ENCODE data around the gene ENTREP3.
A peak's percentile ranks its signal among the peaks of the same experiment; 100 is the strongest.
"Not testable (repeated sequence)": the region's sequence is repeated elsewhere in the genome, so short reads cannot be mapped to it uniquely, and the experiment has no call there.

Gene ENTREP3

DNA sequence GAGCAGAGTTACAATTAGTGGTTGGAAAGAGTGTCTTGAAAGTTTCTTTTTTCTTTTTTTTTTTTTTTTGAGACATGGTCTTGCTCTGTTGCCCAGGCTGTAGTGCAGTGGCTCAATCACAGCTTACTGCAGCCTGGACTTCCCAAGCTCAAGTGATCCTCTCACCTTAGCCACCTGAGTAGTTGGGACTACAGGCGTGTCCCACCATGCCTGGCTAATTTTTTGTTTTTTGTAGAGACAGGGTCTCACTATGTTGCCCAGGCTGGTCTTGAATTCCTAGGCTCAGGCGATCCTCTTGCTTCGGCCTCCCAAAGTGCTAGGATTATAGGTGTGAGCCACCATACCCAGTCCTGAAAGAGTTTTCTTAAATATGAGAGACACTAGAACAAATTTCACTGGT, 8.5 kb downstream of the ENTREP3 start:
- not testable (repeated sequence) for H3K4me3 Mint-ChIP-seq, H3K27ac Mint-ChIP-seq

DNA sequence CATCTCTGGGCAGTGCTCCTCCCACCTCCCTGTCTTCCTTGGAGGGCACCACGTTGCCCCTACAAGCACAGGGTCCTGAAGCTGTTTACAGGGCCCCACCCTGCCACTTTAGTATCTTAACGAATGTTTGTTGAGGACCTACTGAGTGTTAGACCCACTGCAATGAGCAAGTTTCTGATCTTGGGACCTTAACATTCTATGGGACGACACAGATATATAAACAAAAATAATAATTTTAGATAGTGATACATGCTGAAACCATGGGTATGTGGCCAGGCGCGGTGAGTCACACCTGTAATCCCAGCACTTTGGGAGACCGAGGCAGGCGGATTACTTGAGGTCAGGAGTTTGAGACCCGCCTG, 10.1 kb downstream of the ENTREP3 start:
- no peak for ATAC-seq
- Mint-ChIP-seq H3K27ac (peak overlapping the region; percentile 95), H3K4me1 (peaks cover 49% of the 10 kb centered on the region)

More for the DNA sequence above, 8.5 kb downstream of the ENTREP3 start:
- Mint-ChIP-seq H3K36me3 (peaks cover 30% of the 10 kb centered on the region), H3K4me1 (peaks cover 45% of the 10 kb centered on the region)
- not testable (repeated sequence) for H3K9me3 Mint-ChIP-seq; ATAC-seq; DNase-seq (ENCODE audit: low spot score in 2 of 2)

DNA sequence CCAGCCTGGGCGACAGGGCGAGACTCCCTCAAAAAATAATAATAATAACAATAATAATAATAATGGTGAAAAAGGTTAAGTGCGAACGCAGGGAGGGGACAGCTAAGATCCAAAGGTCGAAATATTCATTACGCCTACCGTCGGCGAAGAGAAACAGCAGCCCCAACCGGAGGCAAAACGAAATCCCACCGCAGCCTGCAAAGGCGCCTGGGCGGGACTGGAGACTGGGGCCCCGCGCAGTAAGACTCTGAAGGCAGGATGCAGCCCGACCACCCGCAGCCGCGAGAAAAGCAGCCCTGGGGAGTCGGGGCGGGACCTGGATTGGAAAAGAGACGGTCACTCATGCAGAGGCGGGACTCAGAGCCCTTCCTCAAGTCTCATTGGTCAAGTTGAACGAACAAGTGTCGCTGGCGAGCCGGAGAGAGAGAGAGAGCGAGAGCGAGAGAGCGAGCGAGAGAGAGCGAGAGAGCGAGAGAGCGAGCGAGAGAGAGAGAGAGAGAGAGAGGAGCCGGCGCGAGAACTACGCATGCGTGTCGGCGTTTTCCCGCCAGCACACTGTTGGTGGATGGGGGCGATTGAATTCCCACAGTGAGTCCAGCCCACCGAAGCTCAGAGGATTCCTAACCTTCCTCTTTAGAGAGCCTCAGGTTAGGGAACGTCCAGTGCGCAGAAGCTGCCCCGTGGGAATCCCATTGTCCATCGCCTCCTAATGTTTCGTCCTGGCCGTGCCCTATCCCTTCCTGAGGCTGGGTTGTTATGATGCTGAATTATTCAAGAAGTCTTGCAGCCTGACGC, 10.7 kb downstream of the ENTREP3 start:
- Mint-ChIP-seq H3K4me3 (peak overlapping the region; percentile 70), H3K36me3 (peaks cover 29% of the 10 kb centered on the region)
- ATAC-seq: peak; percentile 96

More for the DNA sequence above, 10.1 kb downstream of the ENTREP3 start:
- Mint-ChIP-seq H3K9me3 (no peaks in the 10 kb centered on the region), H3K4me3 (peak overlapping the region; percentile 70), H3K36me3 (peaks cover 27% of the 10 kb centered on the region)
- no peak for DNase-seq (ENCODE audit: low spot score in 2 of 2)

DNA sequence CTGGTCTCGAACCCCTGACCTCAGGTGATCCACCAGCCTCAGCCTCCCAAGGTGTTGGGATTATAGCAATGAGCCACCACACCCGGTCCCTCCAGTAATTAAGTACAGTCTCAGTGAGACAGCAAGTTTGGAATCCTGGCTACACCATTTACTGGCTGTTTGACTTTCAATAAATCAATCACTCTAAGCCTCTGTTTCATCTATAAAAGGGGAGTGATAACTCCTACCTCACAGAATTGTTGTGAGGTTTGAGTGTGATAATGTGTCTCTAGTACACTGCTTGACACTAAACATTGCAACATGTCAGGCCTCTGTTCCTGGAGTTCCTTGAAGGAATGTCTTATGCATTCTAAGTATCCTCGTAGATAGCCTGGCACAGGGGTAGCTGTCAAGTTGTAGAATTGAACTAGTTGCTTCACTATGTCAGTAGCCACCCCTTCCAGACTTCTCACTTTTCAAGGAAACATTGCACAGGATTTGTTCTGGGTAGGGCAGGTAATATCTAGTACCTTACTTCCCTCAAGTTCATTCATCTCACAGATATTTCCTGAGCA, 12.4 kb downstream of the ENTREP3 start:
- DNase-seq (ENCODE audit: low spot score in 2 of 2): no peak
- Mint-ChIP-seq H3K36me3 (peaks cover 44% of the 10 kb centered on the region), H3K4me1 (peaks cover 45% of the 10 kb centered on the region), H3K9me3 (no peaks in the 10 kb centered on the region), H3K4me3 (peak overlapping the region; percentile 70), H3K27ac (peak overlapping the region; percentile 95)
- ATAC-seq: no peak

More for the DNA sequence above, 10.7 kb downstream of the ENTREP3 start:
- DNase-seq (ENCODE audit: low spot score in 2 of 2): peak; percentile 80 to 99
- Mint-ChIP-seq H3K9me3 (no peaks in the 10 kb centered on the region), H3K27ac (peak overlapping the region; percentile 95), H3K4me1 (peaks cover 45% of the 10 kb centered on the region)

DNA sequence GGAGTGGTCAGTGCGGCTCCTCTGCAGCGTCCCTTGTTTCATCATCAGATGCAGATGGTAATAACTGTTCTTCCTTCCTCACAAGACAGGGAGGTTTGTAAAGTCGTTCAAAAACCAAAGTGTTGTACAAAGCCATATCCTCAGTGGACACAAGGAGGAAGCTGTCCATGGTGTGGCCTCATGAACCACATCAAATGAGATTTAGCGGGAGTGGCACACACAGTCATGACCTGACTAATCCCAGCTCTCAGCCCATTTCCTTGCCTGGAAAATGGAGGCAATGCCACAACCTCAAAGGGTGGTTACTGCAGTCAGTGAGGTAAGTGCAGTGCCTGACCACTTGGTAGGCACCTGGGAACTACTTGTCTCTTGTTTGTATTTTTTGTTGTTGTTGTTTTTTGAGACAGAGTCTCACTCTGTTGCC, 13.4 kb downstream of the ENTREP3 start:
- H3K4me3 Mint-ChIP-seq: peak overlapping the region; percentile 77
- H3K27ac Mint-ChIP-seq: peak overlapping the region; percentile 94
- DNase-seq (ENCODE audit: low spot score in 2 of 2) (no peak), ATAC-seq (no peak)
- H3K36me3 Mint-ChIP-seq: peaks cover 54% of the 10 kb centered on the region
- H3K9me3 Mint-ChIP-seq: no peaks in the 10 kb centered on the region
- peaks cover 45% of the 10 kb centered on the region for H3K4me1 Mint-ChIP-seq

DNA sequence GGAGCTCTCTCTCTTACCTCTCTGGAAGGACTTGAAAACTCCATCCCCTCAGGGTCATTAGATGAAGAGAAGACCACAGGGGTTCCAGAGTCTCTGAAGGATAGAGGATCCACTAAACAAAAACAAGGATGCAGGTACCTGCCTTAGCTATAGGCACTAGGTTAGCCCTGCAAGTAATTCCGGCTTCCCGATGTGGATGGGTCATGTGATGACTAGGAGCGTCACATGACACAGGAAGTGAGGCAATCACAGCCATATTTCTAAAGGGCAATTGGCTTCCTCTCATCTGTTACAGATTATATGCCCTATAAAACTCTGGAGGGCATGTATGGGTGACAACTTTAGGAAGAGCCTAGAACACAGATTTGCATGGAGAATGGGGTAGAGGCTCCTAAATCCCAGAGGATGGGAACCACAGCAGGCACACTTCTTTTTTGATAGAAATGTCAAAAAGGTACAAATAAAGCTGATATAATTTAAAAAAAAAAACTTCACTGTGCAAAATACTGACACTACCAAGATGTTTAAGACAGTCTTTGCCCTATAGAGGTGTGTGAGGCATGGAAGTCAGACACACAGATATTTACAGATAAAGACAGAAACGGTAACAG, 14.1 kb downstream of the ENTREP3 start:
- Mint-ChIP-seq H3K9me3 (no peaks in the 10 kb centered on the region), H3K27ac (peak overlapping the region; percentile 94), H3K36me3 (peaks cover 54% of the 10 kb centered on the region), H3K4me3 (peak overlapping the region; percentile 77), H3K4me1 (peaks cover 47% of the 10 kb centered on the region)
- DNase-seq (ENCODE audit: low spot score in 2 of 2) (peak in 1 of 2 donors; percentile 81), ATAC-seq (peak; percentile 55)

DNA sequence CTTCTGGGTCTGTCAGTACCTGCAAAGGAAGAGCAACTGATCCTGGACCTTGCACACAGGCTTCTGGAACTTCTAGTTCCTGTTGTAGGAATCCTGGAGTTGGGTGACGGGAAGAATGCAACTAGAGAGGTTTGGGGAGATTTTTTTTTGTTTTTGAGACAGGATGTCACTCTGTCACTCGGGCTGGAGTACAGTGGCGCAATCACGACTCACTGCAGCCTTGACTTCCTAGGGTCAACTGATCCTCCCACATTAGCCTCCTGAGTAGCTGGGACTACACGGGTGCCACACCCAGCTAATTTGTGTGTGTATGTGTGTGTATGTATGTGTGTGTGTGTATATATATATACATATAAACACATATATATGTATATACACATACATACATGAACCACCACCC, 18.8 kb downstream of the ENTREP3 start:
- peak overlapping the region; percentile 87 for H3K27ac Mint-ChIP-seq
- no peak overlapping the region for H3K4me3 Mint-ChIP-seq
- no peaks in the 10 kb centered on the region for H3K9me3 Mint-ChIP-seq
- peaks cover 41% of the 10 kb centered on the region for H3K36me3 Mint-ChIP-seq
- peaks cover 23% of the 10 kb centered on the region for H3K4me1 Mint-ChIP-seq
- no peak for DNase-seq (ENCODE audit: low spot score in 2 of 2)
- no peak for ATAC-seq

DNA sequence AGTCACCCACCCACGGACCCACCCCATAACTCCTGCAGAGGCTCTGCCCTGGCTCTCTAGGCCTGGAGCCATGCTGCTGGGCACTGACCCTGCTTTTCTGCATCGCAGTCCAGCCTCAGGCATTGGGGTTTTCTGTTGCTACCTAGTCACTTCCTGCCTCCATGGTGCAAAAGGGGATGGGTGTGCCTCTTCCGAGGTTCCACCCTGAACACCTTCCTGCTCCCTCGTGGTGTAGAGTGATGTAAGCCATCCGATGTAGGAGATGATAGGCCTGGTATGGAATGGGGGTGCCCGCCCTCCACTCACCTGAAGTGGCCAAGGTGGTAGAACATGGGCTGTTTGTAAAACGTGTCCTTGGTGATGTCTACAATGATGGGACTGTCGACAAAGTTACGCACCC, 19.9 kb downstream of the ENTREP3 start:
- DNase-seq (ENCODE audit: low spot score in 2 of 2); H3K4me3 Mint-ChIP-seq; H3K9me3 Mint-ChIP-seq; ATAC-seq: not testable (repeated sequence)
- Mint-ChIP-seq H3K4me1 (peaks cover 13% of the 10 kb centered on the region), H3K27ac (peak overlapping the region; percentile 87), H3K36me3 (peaks cover 41% of the 10 kb centered on the region)

DNA sequence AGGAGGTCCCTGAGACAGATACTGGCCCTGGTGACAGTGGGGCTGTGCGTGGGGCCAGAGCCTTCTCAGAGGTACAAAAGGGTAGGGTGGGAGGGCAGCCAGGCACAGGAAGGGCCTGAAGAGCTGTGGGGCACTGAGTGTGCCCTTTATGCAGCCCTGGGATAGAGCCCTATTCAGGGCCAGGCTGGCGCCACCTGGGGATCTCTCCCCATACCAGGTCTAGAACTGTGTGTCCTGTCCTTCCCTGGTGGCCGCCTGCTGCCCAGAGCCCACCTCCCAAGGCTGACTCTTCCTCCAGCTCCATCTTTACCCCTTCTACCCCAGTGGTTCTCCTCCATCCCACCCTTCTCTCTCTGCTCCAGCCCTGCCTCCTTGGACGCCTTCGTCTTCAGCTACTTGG, 21.8 kb downstream of the ENTREP3 start:
- not testable (repeated sequence) for DNase-seq (ENCODE audit: low spot score in 2 of 2); H3K27ac Mint-ChIP-seq; ATAC-seq; H3K4me3 Mint-ChIP-seq; H3K9me3 Mint-ChIP-seq
- Mint-ChIP-seq H3K36me3 (peaks cover 29% of the 10 kb centered on the region), H3K4me1 (peaks cover 18% of the 10 kb centered on the region)

DNA sequence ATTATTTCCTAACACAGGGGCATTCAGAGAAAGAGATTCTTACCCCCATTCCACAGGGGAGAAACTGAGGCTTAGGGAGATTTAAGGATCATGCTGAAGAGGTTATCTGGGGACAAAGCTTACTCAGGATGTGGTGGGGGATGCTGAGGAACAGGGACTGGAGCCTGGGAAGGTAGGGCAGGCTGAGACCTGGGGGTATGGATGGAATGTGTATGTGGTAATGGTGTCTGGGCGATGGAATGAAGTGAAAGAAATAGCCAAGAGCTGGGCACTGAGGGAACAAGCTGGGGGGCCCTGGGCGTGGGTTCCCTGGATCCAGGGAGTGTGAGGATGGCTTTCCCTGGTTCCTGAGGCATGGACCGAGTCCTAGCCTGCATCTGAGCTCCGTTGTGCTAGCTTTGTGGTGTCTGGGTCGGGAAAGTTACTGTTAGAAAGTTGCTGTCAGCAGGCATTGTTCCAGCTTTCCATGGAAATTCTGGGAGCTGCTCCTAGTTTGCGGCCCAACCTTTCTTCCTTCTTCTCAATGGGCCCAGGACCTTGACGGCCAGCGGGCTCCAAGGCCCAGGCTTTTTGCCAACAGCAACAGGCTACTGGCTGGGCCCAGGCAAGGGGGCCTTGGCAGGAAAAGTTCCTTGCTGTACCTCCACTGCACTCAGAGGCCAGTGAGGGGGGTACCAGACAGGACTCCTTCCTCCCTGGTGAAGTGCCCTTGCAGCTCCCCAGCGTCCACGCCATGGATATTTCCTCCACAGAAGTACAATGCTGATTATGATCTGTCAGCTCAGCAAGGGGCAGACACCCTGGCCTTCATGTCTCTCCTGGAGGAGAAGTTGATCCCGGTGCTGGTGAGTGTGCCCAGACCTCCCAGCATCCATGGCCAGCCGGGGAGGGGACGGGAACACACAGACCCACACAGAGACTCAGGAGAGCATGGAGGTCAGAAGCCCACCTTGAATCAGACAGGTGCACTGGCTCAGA, 23.0 kb downstream of the ENTREP3 start:
- Mint-ChIP-seq H3K4me1 (peaks cover 26% of the 10 kb centered on the region), H3K27ac (peak overlapping the region; percentile 23), H3K36me3 (peaks cover 23% of the 10 kb centered on the region)
- H3K4me3 Mint-ChIP-seq; DNase-seq (ENCODE audit: low spot score in 2 of 2); H3K9me3 Mint-ChIP-seq; ATAC-seq: not testable (repeated sequence)

DNA sequence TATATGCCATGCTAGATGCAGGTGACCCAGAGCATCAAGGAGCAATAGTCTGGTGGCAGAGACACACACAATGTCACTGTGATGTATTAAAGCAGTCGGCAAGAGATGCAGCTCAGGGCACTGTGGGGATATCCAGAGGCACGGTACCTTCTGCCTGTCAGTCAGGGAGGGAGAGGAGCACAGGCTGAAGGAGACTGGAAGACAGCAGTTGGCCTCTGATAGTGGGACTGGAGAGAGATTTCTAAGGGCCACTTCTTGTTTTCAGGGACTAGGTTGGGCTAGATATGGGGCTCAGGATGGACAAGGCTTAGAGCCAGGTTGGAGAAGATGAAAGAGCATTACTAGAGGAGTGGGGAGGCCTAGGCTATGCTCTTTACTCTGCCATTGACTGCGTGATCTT, 24.0 kb downstream of the ENTREP3 start:
- peaks cover 30% of the 10 kb centered on the region for H3K4me1 Mint-ChIP-seq
- peaks cover 23% of the 10 kb centered on the region for H3K36me3 Mint-ChIP-seq
- not testable (repeated sequence) for H3K4me3 Mint-ChIP-seq; DNase-seq (ENCODE audit: low spot score in 2 of 2); H3K9me3 Mint-ChIP-seq; ATAC-seq
- peak overlapping the region; percentile 23 for H3K27ac Mint-ChIP-seq

DNA sequence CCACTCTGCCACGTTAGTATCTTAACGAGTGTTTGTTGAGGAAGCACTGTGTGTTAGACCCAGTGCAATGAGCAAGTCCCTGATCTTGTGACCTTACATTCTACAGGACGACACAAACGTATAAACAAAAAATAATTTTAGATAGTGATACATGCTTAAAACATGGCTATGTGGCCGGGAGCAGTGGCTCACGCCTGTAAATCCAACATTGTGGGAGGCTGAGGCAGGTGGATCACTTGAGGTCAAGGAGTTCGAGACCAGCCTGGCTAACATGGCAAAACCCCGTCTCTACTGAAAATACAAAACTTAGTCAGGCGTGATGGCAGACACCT, 27.2 kb downstream of the ENTREP3 start:
- peaks cover 31% of the 10 kb centered on the region for H3K4me1 Mint-ChIP-seq
- H3K36me3 Mint-ChIP-seq: peaks cover 15% of the 10 kb centered on the region
- no peaks in the 10 kb centered on the region for H3K9me3 Mint-ChIP-seq
- no peak for DNase-seq (ENCODE audit: low spot score in 2 of 2)
- peak overlapping the region; percentile 86 for H3K4me3 Mint-ChIP-seq
- H3K27ac Mint-ChIP-seq: peak overlapping the region; percentile 94
- ATAC-seq: no peak

DNA sequence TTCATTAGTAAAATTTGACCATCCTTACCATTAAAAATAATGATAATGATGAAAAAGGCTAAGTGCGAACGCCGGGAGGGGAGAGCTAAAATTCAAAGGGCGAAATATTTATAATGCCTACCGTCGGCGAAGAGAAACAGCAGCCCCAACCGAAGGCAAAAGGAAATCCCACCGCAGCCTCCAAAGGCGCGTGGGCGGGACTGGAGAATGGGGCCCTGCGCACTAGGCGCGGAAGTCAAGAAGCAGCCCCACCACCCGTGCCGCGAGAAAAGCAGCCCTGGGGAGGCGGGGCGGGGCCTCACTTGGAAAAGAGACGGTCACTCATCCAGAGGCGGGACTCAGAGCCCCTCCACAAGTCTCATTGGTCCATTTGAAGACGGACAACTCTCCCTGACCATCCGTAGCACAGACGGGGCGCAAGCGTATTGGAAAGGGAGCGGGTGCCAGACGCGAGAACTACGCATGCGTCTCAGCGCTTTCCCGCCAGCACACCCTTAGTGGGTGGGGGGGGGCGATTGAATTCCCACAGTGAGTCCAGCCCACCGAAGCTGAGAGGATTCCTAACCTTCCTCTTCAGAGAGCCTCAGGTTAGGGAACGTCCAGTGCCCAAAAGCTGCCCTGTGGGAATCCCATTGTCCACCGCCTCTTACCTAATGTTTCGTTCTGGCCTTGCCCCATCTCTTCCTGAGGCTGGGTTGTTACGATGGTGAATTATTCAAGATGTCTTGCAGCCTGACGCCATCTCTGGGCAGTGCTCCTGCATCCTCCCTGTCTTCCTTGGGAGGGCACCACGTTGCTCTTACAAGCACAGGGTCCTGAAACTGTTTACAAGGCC, 27.8 kb downstream of the ENTREP3 start:
- DNase-seq (ENCODE audit: low spot score in 2 of 2) (peak; percentile 94 to 98), ATAC-seq (peak; percentile 96)
- Mint-ChIP-seq H3K27ac (peak overlapping the region; percentile 94), H3K4me1 (peaks cover 31% of the 10 kb centered on the region), H3K9me3 (no peaks in the 10 kb centered on the region), H3K4me3 (peak overlapping the region; percentile 86), H3K36me3 (peaks cover 17% of the 10 kb centered on the region)

DNA sequence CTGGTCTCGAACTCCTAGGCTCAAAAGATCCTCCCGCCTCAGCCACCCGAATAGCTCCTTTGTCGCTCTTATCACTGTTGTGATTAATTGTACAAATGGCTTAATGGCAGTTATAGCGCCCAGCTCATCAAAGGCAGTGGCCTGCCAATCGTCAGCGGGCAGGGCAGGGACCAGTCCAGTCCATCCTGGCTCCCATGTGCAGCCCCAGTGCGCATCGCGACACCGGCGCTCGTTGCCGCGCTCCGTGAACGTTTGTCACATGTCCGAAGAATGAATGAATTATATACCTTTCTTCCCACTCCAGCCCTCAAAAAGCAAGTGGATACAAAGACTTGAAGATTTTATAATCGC, 28.4 kb downstream of the ENTREP3 start:
- H3K27ac Mint-ChIP-seq: peak overlapping the region; percentile 94
- peaks cover 20% of the 10 kb centered on the region for H3K36me3 Mint-ChIP-seq
- DNase-seq (ENCODE audit: low spot score in 2 of 2) (peak; percentile 40 to 81), ATAC-seq (peak; percentile 60)
- H3K4me1 Mint-ChIP-seq: peaks cover 31% of the 10 kb centered on the region
- no peaks in the 10 kb centered on the region for H3K9me3 Mint-ChIP-seq
- peak overlapping the region; percentile 86 for H3K4me3 Mint-ChIP-seq

Data from stimulated activated effector memory CD8-positive, alpha-beta T cell treated with anti-CD3 and anti-CD28 coated beads, Interleukin-12 subunit alpha, Interleukin-12 subunit beta, amount 100 ng/mL, for 72 hours (primary cell).